Choroid plexus epithelial cell (primary cell): ENCODE results near the gene TTI1.

Source experiments
- DNase-seq: peaks from one replicate; pipeline ENCODE4 v3.0.0-alpha.2; 2010; ENCODE audit warnings: low read depth
- H3K4me3 ChIP-seq: 2 replicates; pipeline ENCODE4 v1.5.1; 2011; ENCODE audit warnings: low read depth, mild to moderate bottlenecking, control low read depth, low read length, moderate library complexity
- TF ChIP-seq, protein P1 (sequence below): conservative IDR thresholded peaks from 2 replicates; pipeline ENCODE4 v1.5.1; 2011; ENCODE audit warnings: low read depth, mild to moderate bottlenecking, control low read depth, inconsistent platforms, low read length, moderate library complexity

The TTI1 gene

DNA sequence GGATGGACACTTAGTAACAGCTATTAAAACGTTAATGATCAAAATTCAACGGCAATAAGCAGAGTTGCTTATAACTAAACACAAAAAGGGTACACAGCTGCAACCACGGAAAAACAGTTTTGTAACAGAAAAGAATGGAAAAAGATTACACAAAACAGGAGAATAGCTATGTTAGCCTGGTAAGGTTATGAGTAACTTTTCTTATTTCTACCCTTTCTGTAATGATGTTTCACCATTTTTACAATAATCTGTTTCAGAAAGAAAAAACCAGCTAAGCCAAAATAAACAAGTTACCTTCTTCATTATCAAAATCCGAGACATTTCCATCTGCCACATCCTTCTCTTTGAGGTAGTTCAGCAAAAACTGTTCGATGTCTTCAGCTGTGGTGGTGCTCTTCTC lies 27.4 kb downstream of the TTI1 start:
- TF ChIP-seq, protein P1, sequence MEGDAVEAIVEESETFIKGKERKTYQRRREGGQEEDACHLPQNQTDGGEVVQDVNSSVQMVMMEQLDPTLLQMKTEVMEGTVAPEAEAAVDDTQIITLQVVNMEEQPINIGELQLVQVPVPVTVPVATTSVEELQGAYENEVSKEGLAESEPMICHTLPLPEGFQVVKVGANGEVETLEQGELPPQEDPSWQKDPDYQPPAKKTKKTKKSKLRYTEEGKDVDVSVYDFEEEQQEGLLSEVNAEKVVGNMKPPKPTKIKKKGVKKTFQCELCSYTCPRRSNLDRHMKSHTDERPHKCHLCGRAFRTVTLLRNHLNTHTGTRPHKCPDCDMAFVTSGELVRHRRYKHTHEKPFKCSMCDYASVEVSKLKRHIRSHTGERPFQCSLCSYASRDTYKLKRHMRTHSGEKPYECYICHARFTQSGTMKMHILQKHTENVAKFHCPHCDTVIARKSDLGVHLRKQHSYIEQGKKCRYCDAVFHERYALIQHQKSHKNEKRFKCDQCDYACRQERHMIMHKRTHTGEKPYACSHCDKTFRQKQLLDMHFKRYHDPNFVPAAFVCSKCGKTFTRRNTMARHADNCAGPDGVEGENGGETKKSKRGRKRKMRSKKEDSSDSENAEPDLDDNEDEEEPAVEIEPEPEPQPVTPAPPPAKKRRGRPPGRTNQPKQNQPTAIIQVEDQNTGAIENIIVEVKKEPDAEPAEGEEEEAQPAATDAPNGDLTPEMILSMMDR, result no peak
- no peak overlapping the region for H3K4me3 ChIP-seq
- DNase-seq, result no peak

DNA sequence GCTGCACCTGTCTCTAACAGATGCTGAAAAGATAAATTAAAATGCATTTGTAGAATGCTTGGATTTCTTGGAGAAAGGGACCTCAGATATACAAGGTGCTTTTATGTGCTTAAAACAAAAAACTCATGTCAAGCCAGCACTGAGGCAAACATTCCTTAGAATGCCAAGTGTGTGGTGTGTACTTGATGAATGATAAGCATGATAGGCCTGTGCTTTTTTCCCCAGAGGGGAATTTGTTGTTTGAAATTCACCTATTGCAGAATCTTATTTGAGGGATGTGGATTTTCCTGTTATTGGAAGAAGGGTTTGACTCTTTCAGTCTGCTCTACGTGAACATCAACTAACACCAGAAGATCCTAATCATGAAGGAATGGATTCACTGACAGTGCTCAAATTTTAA lies 28.8 kb downstream of the TTI1 start:
- DNase-seq, result no peak
- no peak overlapping the region for H3K4me3 ChIP-seq
- TF ChIP-seq, protein P1, result no peak

GRCh38 chr20:38002422-38002821 lies 30.8 kb downstream of the TTI1 start:
- no peak overlapping the region for H3K4me3 ChIP-seq
- TF ChIP-seq, protein P1, result no peak
- no peak for DNase-seq

DNA sequence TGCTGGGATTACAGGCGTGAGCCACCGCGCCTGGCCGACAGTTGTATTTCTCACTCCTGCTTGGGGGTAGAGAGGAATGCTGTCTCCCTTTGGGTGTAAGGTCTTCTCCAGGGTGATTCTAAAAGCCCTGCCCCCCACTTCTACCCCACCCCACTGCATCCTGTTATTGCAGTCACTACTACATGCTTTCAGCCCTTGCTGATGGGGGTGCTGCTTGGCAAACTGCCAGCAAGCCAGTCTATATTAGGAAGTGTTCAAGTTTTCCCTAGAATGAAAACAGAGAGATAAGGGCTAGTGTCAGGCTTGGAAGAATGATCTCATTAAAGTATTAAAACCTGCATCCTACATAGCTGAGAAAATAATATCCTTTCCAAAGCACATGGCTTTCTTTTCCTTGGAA lies 31.3 kb downstream of the TTI1 start:
- TF ChIP-seq, protein P1, result no peak
- peak; percentile 58 for DNase-seq
- no peak overlapping the region for H3K4me3 ChIP-seq

- H3K4me3 ChIP-seq, result no peak overlapping the region
- DNase-seq, result peak; percentile 77
- TF ChIP-seq, protein P1, result no peak
Observed at GRCh38 chr20:38001173-38001875, 31.9 kb downstream of the TTI1 start.

GRCh38 chr20:38000293-38000692 lies 33.0 kb downstream of the TTI1 start:
- TF ChIP-seq, protein P1, result no peak
- no peak overlapping the region for H3K4me3 ChIP-seq
- no peak for DNase-seq

GRCh38 chr20:37999526-38000263 lies 33.6 kb downstream of the TTI1 start:
- no peak for DNase-seq
- H3K4me3 ChIP-seq, result no peak overlapping the region
- TF ChIP-seq, protein P1, result no peak
